Midbrain (tissue), 1 donor: ENCODE results near the gene TM2D3.
"Not testable (repeated sequence)": the region's sequence is repeated elsewhere in the genome, so short reads cannot be mapped to it uniquely, and the experiment has no call there.

Source experiments
- DNase-seq: peaks from one replicate; lab custom pipeline; 2025; lab: John Stamatoyannopoulos, UW

The TM2D3 gene

DNA sequence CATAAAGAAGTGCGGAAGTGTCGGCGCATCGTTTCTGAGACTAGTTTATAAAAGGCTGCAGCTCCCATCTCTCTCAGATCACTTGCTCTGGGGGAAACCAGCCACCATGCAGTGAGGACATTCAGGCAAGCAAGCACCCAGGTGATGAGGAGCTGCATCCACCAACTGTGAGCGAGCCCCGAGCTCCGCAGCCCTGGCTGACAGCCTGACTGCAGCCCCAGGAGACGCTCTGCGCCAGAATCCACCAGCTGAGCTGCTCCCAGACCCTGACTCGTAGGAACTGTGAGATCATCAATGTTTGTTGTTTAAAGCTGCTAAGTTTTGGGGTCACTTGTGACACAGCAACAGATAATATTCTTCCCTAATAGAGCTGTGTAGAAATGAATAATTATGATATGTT lies 5.0 kb upstream of the TM2D3 start:
- no peak for DNase-seq

GRCh38 chr15:101654624-101655337 lies 2.6 kb upstream of the TM2D3 start:
- DNase-seq = not testable (repeated sequence)

DNA sequence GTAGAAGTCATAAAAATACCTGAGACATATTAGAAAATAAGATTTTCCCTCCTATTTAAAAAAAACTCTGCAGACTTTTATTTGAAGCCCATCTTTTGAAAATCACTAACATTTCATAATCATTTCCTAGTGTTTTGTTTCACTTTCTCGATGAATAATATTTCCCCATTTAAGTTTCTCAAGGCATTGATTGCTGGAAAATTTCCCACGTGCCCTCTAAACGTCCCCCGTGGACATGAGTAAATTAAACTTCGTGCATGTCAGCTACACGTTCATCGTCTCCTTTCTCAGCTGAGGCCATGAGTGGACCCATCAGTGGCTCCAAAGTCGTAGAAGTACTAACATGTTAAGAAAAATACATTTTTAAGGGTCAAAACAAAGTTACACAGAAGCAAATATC lies 2.0 kb upstream of the TM2D3 start:
- no peak for DNase-seq

GRCh38 chr15:101652786-101653430 lies 727 bp upstream of the TM2D3 start:
- DNase-seq = no peak

- no peak for DNase-seq
Observed at GRCh38 chr15:101651554-101652097, 555 bp downstream of the TM2D3 start.

DNA sequence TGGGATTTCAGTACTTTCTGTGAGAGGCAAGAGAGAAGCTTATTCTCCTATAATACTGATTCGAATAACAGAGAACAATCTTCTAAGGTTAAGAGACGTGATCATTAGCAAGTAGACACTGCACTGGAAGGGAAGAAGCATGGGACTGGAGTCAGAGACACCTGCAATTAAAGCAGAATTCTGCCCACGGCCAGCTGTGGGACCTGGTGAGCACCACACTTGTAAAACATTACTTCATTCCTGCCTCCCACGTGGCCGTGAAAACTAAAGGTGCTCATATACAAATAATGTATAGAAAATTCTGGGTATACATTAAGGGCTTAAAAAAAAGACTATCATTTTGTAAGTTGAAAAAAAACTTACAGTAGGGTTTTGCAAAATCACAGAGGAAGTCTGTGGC lies 2.0 kb downstream of the TM2D3 start:
- no peak for DNase-seq

- DNase-seq = no peak
Observed at GRCh38 chr15:101648356-101648755, 3.8 kb downstream of the TM2D3 start.

DNA sequence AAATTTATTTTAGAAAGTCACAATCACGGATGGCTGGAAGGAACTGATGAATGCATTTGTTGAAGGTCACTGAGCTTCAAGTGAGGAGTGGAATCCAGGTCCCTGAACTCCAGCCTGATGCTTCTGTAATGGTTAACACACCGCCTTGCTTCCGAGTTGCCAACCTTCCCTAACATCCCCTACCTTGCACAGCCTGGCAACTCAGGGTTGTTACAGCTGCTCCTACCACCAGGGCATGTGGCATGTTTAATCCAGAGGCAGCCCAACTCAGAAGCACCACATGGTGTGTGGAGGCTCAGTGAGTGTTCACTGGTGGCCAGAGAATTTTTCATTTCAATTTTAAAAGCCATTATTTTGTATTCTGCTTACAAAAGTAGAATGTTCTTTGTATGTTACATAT lies 4.9 kb downstream of the TM2D3 start:
- no peak for DNase-seq

GRCh38 chr15:101646672-101647071 lies 5.5 kb downstream of the TM2D3 start:
- DNase-seq = no peak

DNA sequence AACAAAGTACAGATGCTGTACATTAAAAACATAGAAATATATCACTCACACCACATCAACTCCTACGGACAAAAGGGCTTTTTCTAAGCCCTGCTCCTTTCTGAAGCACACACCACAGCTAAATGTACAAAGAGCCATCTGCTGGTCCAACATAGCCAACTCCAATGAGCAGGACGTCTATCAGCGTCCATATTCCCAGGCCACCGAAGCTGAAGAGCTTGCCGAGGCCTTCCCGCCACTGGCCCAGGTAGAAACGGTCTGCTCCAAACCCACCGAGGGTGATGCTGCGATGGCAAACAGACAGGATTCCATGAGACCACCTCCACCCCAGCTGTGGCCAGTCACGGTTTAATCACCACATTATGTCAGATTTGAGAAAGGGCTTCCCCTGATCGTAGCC lies 9.8 kb downstream of the TM2D3 start:
- peak; percentile 51 for DNase-seq

GRCh38 chr15:101641894-101642293 lies 10.3 kb downstream of the TM2D3 start:
- DNase-seq = no peak

- DNase-seq = peak; percentile 79
Observed at GRCh38 chr15:101641129-101641764, 10.9 kb downstream of the TM2D3 start.

- no peak for DNase-seq
Observed at GRCh38 chr15:101639667-101640066, 12.5 kb downstream of the TM2D3 start.

DNA sequence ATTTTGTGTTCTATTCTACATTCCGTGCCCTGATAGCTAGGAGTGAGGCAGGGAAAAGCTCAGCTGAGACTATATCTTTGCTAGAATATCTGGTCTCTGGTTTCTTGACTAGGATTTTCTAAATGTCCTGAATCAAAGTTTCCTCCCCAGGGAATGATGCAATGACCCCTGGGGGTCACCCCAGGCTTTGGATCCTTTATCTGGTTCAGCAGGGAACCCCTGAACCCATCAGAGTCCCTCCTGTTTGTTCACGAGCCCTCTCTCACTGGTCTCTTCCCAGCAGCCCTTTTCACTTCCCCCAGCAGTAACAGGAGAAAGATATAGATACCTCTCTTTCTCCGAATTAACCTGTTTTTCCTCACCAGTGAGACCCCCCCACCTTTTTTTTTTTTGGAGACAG lies 14.3 kb downstream of the TM2D3 start:
- no peak for DNase-seq

GRCh38 chr15:101637516-101637915 lies 14.7 kb downstream of the TM2D3 start:
- no peak for DNase-seq

DNA sequence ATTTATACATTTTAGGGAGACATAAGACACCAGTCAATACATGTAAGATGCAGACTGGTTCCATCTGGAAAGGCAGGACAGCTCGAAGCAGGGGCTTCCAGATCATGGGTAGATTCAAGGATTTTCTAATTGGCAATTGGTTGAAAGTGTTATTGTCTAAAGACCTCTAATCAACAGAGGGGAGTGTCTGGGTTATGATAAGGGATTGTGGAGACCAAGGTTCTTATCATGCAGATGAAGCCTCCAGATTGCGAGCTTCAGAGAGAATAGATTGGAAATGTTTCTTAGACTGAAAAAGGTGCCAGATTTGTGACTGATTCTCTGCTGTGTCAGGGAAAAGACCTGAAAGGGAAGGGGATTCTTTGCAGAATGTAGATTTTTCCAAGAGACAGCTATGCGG lies 15.1 kb downstream of the TM2D3 start:
- DNase-seq = no peak

DNA sequence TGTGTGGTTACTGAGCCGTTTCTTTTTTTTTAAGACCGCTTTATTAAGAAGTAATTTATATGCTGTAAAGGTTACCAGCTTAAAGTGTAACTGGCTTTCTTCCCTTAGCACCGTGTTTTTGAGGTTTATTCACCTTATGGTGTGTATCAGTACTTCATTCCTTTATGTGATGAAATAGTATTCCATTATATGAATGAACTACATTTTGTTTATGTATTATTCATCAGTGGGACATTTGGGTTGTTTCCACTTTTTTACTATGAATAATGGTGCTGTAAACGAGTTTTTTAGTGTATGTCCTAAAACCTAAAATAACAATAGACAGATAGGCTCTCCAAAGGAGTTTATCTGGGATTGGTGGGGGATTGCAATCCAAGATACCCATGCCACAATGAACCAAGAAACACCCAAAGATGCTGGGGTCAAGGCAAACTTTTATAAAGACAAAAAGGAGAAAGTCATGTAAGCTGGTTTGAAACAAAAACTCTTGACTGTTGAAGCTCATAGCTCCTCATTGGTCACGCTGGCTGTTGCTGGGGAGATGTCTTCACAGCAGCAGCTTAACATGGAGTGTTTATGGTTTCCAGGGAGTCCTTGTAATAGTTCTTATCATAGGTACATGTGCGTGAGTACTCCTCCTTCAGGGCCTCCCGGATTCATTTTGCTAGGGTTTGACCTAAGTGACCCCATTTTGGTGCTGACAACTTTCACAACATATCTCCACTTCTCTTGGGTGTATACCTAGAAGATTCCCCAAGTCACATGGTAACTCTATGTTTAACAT lies 16.0 kb downstream of the TM2D3 start:
- DNase-seq = no peak

DNA sequence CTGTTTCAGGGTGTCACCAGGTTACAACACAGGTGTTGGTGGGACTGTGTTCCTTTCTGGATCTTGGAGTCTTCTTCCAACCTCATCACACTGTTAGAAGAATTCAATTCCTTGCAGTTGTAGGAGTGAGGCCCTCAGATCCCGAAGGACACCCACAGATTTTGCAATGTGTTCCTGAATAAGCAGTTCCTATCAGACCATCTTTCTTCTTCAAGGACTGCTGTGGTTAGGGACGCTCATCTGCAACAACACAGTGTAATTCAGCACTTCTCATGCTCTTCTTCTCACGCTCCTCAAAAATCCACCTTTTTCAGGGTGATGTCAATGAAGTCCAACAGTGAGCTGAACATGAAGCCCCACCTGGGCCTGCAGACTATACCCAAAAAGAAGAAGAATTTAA lies 18.8 kb downstream of the TM2D3 start:
- DNase-seq = no peak

GRCh38 chr15:101626729-101627128 lies 25.5 kb downstream of the TM2D3 start:
- not testable (repeated sequence) for DNase-seq

- DNase-seq = no peak
Observed at GRCh38 chr15:101625980-101626379, 26.2 kb downstream of the TM2D3 start.

- DNase-seq = no peak
Observed at GRCh38 chr15:101625184-101625583, 27.0 kb downstream of the TM2D3 start.
